ENCODE data around the gene GRAMD2A. TPM values are rescaled to one million over a fixed set of nuclear protein-coding genes. Genes with fewer than 3 reads are reported as not detected.

Gene GRAMD2A
- polyA plus RNA-seq, 3 donors: not detected

- 89% methylated on average over 2 of the region's 5 CpGs for WGBS (ENCODE audit: insufficient coverage)
Measured at GRCh38 chr15:72166716-72167417, 30.7 kb downstream of the GRAMD2A start.

GRCh38 chr15:72163719-72164118 lies 33.9 kb downstream of the GRAMD2A start:
- Histone ChIP-seq H3K27me3 (ENCODE audit: control insufficient read depth in 2 of 2, insufficient read depth in 2 of 2, low read length in 2 of 2) (no peaks in the 10 kb centered on the region), H3K4me1 (ENCODE audit: control insufficient read depth in 1 of 2, insufficient read depth in 2 of 2, low read length in 2 of 2) (no peaks in the 10 kb centered on the region), H2AFZ (ENCODE audit: insufficient read depth, low read depth, low read length, poor library complexity, severe bottlenecking) (no peak overlapping the region), H3K4me3 (replicated peaks in 1 of 3; ENCODE audit: low read depth in 2 of 3, low read length in 3 of 3) (no peak overlapping the region), H3K79me2 (ENCODE audit: insufficient read depth, low read length) (no peaks in the 10 kb centered on the region), H3K9ac (ENCODE audit: insufficient read depth, low read length, poor library complexity, severe bottlenecking) (no peak overlapping the region), H3K36me3 (replicated peaks in 1 of 2; ENCODE audit: control insufficient read depth in 1 of 2, insufficient read depth in 2 of 2, low read length in 2 of 2) (no peaks in the 10 kb centered on the region), H3K9me3 (replicated peaks in 1 of 2; ENCODE audit: control insufficient read depth in 1 of 2, insufficient read depth in 1 of 2, low read length in 2 of 2) (no peaks in the 10 kb centered on the region), H3K27ac (ENCODE audit: low read depth in 1 of 2, low read length in 2 of 2) (no peak overlapping the region), H3K4me2 (replicated peaks; ENCODE audit: extremely low read depth, low read length, poor library complexity, severe bottlenecking) (no peak overlapping the region), H4K20me1 (ENCODE audit: insufficient read depth, low read length) (no peaks in the 10 kb centered on the region)
- 100% methylated on average over 2 of the region's 4 CpGs for WGBS (ENCODE audit: insufficient coverage)
- Mint-ChIP-seq H3K4me3 (no peak overlapping the region), H3K4me1 (no peaks in the 10 kb centered on the region), H3K9me3 (peaks cover 0 to 1% (median 0%) of the 10 kb centered on the region in 7 donors), H3K27ac (no peak overlapping the region), H3K36me3 (no peaks in the 10 kb centered on the region), H3K27me3 (ENCODE audit: low read depth in 3 of 3) (peaks cover 2 to 5% (median 3%) of the 10 kb centered on the region in 3 donors)
- intact Hi-C loops (cut with micrococcal nuclease): no loop called here
- no peak for TF ChIP-seq CTCF (IDR thresholded peaks at IDR 0.05)
- DNase-seq: no peak

More at GRCh38 chr15:72166716-72167417, 30.7 kb downstream of the GRAMD2A start:
- Histone ChIP-seq H4K20me1 (ENCODE audit: insufficient read depth, low read length) (no peaks in the 10 kb centered on the region), H3K9me3 (replicated peaks in 1 of 2; ENCODE audit: control insufficient read depth in 1 of 2, insufficient read depth in 1 of 2, low read length in 2 of 2) (no peaks in the 10 kb centered on the region), H3K4me3 (replicated peaks in 1 of 3; ENCODE audit: low read depth in 2 of 3, low read length in 3 of 3) (no peak overlapping the region), H3K27ac (ENCODE audit: low read depth in 1 of 2, low read length in 2 of 2) (no peak overlapping the region), H3K27me3 (ENCODE audit: control insufficient read depth in 2 of 2, insufficient read depth in 2 of 2, low read length in 2 of 2) (no peaks in the 10 kb centered on the region), H3K79me2 (ENCODE audit: insufficient read depth, low read length) (no peaks in the 10 kb centered on the region), H2AFZ (ENCODE audit: insufficient read depth, low read depth, low read length, poor library complexity, severe bottlenecking) (no peak overlapping the region), H3K4me1 (ENCODE audit: control insufficient read depth in 1 of 2, insufficient read depth in 2 of 2, low read length in 2 of 2) (no peaks in the 10 kb centered on the region), H3K4me2 (replicated peaks; ENCODE audit: extremely low read depth, low read length, poor library complexity, severe bottlenecking) (no peak overlapping the region), H3K9ac (ENCODE audit: insufficient read depth, low read length, poor library complexity, severe bottlenecking) (no peak overlapping the region), H3K36me3 (replicated peaks in 1 of 2; ENCODE audit: control insufficient read depth in 1 of 2, insufficient read depth in 2 of 2, low read length in 2 of 2) (no peaks in the 10 kb centered on the region)
- Mint-ChIP-seq H3K9me3 (peaks cover 0 to 1% (median 0%) of the 10 kb centered on the region in 7 donors), H3K27ac (no peak overlapping the region), H3K36me3 (no peaks in the 10 kb centered on the region), H3K27me3 (ENCODE audit: low read depth in 3 of 3) (peaks cover 2 to 4% (median 3%) of the 10 kb centered on the region in 3 donors), H3K4me3 (no peak overlapping the region), H3K4me1 (no peaks in the 10 kb centered on the region)
- intact Hi-C loops (cut with micrococcal nuclease): no loop called here
- no peak for DNase-seq
- TF ChIP-seq CTCF (IDR thresholded peaks at IDR 0.05): no peak
